ENCODE results near the gene ABCC2. TPM values are rescaled to one million over a fixed set of nuclear protein-coding genes. Genes with fewer than 3 reads are reported as not detected.
"Not testable (repeated sequence)": the region's sequence is repeated elsewhere in the genome, so short reads cannot be mapped to it uniquely, and the experiment has no call there.

The ABCC2 gene
- polyA plus RNA-seq, 4 donors, result 4.9 to 13.0 (median 10.5) TPM

- no peak for DNase-seq (ENCODE audit: low read depth in 4 of 4, low spot score in 2 of 4)
Observed at GRCh38 chr10:99883523-99883922, 101.1 kb downstream of the ABCC2 start.

GRCh38 chr10:99888622-99889021 is 106.2 kb downstream of the ABCC2 start:
- no peak for DNase-seq (ENCODE audit: low read depth in 4 of 4, low spot score in 2 of 4)

DNA sequence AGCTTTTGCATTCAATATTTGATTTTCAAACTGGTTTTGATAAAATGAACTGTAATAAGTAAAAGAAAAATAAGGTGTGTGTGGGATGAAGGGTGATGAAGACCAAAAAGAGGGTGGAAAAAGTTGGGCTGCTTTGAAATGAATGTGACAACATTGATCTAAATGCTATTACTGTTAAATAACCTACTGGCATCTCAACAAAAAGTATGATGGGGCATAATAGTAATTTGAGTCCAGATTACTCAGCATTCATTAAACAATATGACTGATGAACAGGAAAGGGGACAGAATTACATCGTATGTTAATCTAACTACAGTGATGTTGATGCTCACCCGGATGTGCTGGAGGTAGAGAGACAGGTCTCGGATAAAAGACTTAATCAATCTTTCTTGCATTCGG is 112.2 kb downstream of the ABCC2 start:
- no peak for DNase-seq (ENCODE audit: low read depth in 4 of 4, low spot score in 2 of 4)

DNA sequence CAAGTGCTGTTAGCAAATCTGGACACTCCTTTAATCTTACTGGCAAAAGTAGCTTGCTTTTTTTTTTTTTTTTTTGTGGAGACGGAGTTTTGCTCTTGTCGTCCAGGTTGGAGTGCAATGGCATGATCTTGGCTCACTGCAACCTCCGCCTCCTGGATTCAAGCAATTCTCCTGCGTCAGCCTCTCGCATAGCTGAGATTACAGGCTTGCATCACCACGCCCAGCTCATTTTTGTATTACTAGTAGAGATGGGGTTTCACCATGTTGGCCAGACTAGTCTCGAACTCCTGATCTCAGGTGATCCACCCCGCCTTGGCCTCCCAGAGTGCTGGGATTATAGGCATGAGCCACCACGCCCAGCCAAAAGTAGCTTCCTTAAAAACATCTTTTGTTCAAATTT is 112.6 kb downstream of the ABCC2 start:
- DNase-seq (ENCODE audit: low read depth in 4 of 4, low spot score in 2 of 4), result not testable (repeated sequence)

DNA sequence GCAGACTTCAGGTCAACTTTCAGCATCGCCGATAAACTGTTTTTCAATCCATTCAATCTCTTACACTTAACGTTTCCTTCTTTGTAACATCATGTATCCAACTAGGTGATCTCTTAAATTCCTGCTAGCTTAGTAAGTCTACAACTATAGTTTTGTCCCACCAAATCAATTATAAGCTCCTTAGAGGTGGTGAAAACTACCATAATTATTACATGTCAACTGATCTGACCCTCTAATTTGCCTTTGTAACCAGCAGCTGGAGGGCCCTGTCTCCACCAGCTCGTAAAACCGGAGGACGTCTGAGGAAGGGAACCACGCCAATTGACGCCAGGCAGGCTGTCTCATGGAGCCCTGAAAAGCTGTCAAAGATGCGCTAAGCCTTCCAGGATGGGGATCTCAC is 113.4 kb downstream of the ABCC2 start:
- no peak for DNase-seq (ENCODE audit: low read depth in 4 of 4, low spot score in 2 of 4)

Other genes starting within 250 kb of the ABCC2 start
- not detected for gene NKX2-3, start 249.7 kb upstream of the ABCC2 start, polyA plus RNA-seq (ENCODE audit: insufficient read length in 4 of 4)
- gene SLC25A28, start 162.2 kb upstream of the ABCC2 start, polyA plus RNA-seq (ENCODE audit: insufficient read length in 4 of 4), result 10 to 100 TPM; 31.8 to 49.3 (median 41.0) TPM
- gene ENTPD7, start 123.1 kb upstream of the ABCC2 start, polyA plus RNA-seq (ENCODE audit: insufficient read length in 4 of 4), result 10 to 100 TPM; 18.0 to 23.1 (median 19.9) TPM
- gene COX15, start 50.5 kb upstream of the ABCC2 start, polyA plus RNA-seq (ENCODE audit: insufficient read length in 4 of 4), result 10 to 100 TPM; 39.7 to 68.6 (median 50.2) TPM
- 10 to 100 TPM; 24.1 to 28.6 (median 25.2) TPM for gene CUTC, start 50.4 kb upstream of the ABCC2 start, polyA plus RNA-seq (ENCODE audit: insufficient read length in 4 of 4)
- 10 to 100 TPM; 33.2 to 37.7 (median 34.4) TPM for gene DNMBP, start 227.3 kb downstream of the ABCC2 start, polyA plus RNA-seq (ENCODE audit: insufficient read length in 4 of 4)

Data from left renal cortex interstitium (tissue), 4 donors.